GM19463 (cell line): Measurements from ENCODE around the gene DIAPH3.

ENCODE experiments used
- ATAC-seq: cut with Tn5 transposase; IDR thresholded peaks from one replicate; pipeline ENCODE4 v1.9.1; 2021; ENCODE audit warnings: mild to moderate bottlenecking, moderate library complexity; ENCODE audit not compliant: unreplicated experiment

The DIAPH3 gene

GRCh38 chr13:59681636-59682311 is 482.0 kb downstream of the DIAPH3 start:
- ATAC-seq, result no peak

DNA sequence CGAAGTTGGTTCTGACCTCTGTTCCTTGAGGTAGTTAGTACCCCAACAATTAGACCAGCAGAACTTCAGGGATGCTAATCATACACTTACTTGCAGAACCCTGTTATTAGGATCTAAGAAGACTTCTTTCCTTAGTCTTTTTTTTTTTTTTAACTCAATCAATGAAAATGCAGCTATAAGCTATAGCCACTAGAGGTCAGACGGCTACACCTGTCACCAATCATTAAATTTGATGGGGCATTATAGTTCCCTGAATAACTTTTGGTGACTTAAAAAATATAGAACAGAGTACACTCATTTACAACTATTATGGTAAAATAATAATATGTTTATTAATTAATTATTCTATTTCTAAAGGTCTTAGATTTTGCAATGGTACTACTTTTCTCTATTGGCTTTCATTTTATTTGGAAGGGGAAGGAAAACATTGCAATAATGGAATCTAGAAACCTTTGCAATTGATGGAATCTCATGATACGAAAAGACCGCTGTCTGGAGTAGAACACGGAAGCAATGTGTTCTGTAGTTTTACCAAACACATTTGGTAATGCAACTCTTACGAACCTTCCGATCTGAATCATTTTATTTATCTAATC is 483.2 kb downstream of the DIAPH3 start:
- peak; percentile 36 for ATAC-seq

GRCh38 chr13:59679254-59679653 is 484.5 kb downstream of the DIAPH3 start:
- ATAC-seq, result no peak

GRCh38 chr13:59677966-59678814 is 485.5 kb downstream of the DIAPH3 start:
- ATAC-seq, result peak; percentile 71

- ATAC-seq, result no peak
Observed at GRCh38 chr13:59677430-59677829, 486.3 kb downstream of the DIAPH3 start.

DNA sequence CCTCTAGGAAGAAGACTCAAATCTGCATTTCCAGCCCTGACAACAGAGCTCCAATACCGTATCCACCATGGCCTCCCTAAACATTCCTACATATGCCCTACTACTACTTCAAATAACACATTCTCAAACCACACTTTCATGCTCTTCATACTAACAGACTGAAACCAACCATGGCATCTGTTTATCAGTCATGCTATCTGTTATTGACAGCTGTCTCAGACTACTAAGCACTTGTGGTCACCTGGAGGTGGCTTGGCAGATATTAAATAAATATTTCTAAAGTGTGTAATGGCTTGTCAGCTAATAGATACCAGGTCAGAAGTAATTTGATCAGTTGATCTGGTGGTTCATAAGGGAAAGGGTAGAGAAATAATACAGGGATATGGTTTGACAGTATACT is 489.1 kb downstream of the DIAPH3 start:
- ATAC-seq, result no peak

GRCh38 chr13:59673286-59673685 is 490.4 kb downstream of the DIAPH3 start:
- ATAC-seq, result no peak

GRCh38 chr13:59672445-59672844 is 491.3 kb downstream of the DIAPH3 start:
- no peak for ATAC-seq

DNA sequence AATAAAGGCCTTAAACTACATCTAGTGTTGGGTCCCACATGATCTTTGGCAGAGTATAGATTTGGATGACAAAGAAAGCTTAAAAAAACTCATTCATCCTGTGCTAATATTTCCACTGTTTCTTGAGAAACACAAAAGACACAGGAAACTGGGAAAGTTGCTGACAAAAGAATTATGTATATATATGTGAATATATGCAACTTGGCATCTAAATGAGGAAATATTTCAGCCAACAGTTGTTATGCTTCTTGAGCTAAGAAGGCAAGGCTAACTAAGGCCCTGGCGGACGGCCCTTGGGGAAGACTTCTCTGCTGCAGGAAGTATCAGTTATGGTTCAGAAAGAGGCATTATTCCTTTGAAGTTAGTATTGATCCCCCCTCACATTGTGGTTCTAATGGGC is 491.8 kb downstream of the DIAPH3 start:
- no peak for ATAC-seq

- no peak for ATAC-seq
Observed at GRCh38 chr13:59666504-59666903, 497.2 kb downstream of the DIAPH3 start.

GRCh38 chr13:59665732-59666131 is 498.0 kb downstream of the DIAPH3 start:
- ATAC-seq, result no peak

GRCh38 chr13:59665184-59665583 is 498.5 kb downstream of the DIAPH3 start:
- no peak for ATAC-seq

DNA sequence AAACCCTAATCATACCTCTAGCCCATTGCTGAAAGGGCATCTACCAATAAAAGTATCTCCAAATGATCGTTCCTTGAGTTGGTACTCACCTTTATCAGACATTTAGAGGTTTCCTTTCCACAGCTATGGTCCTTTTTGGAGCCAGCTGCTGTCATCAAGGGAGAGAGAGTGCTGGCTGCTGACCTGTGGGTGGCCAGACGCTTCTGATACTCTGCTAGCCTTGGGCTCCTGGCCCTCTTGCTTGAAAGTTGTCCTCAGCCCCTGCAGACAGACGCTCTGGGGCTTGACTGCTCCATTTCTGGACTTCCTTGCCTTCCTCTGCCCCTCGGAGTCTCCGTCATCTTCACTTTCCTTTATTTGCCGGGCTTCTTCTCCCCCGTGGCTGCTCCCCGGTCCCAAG is 499.1 kb downstream of the DIAPH3 start:
- no peak for ATAC-seq

- no peak for ATAC-seq
Observed at GRCh38 chr13:59663707-59664106, 500.0 kb downstream of the DIAPH3 start.

GRCh38 chr13:59660582-59660981 is 503.1 kb downstream of the DIAPH3 start:
- no peak for ATAC-seq

DNA sequence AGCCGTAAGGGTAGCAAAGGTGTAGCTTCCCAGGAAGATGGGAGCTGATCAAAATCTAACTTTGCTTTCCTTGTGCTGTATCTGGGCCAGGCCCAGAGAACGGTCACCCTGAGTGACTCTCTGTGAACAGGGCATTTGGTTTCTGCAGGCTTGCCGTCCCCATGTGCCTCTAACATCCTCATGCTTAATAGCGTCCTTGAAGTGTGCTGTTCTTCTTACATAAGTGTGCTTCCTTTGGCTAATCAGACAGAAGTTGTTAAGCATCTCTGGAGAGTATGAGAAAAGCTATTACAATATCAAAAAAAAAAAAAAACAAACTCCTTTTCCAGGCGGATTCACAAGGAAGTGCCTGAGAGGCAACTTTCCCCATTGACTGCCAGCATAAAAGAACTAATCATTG is 503.7 kb downstream of the DIAPH3 start:
- ATAC-seq, result no peak

- no peak for ATAC-seq
Observed at GRCh38 chr13:59658738-59659330, 504.9 kb downstream of the DIAPH3 start.

- ATAC-seq, result no peak
Observed at GRCh38 chr13:59658027-59658737, 505.5 kb downstream of the DIAPH3 start.

DNA sequence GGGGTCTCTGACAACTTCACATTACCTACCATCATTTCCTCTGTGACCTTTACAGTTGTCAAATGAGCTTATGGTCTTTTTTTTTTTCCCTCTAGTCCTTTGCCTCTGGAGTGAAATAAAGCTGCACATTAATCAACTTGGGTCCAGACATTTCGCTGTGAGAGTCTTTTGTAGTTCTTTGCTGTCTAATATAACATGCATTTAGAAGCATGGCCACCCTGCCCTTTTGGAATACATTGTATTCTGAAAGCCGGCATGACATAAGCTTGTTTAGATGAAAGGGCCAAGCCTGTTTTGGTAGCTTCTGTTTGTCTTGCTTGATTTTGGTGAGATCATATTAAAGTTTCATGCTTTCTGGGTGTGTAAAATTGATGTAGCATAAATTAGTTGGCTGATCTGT is 509.8 kb downstream of the DIAPH3 start:
- no peak for ATAC-seq

- no peak for ATAC-seq
Observed at GRCh38 chr13:59651479-59651878, 512.2 kb downstream of the DIAPH3 start.
